Measurements from ENCODE around the gene LRRC27.

LRRC27 gene

DNA sequence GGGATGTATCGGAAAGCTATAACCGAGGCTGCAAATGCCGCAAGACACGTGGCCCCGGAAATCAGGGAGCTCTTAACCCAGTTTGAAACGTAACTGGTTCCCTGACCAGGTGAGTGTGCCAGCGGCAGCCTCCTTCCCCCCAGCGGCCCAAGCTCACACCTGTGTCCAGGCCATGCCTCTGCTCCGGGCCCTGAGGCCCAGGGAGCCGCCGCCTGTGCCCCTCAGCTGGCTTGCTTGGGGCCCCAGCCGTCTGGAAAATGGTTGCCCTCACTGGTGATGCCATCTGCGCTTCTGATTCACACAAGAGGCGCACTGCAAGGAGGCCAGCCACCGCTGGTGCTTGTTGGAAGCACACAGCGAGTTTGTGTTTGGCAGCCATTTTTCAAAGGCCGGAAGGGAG is 74.2 kb downstream of the LRRC27 start:
- no peak for ATAC-seq
- no peaks in the 10 kb centered on the region for H3K27me3 Mint-ChIP-seq
- peaks cover 25% of the 10 kb centered on the region for H3K4me1 Mint-ChIP-seq
- no peaks in the 10 kb centered on the region for H3K9me3 Mint-ChIP-seq
- H3K4me3 Mint-ChIP-seq, result no peak overlapping the region
- peak overlapping the region in 1 of 2 donors; percentile 83 for H3K27ac Mint-ChIP-seq
- no peak for DNase-seq

GRCh38 chr10:132406750-132407149 is 74.8 kb downstream of the LRRC27 start:
- ATAC-seq, result no peak
- H3K9me3 Mint-ChIP-seq, result no peaks in the 10 kb centered on the region
- no peak for DNase-seq
- H3K4me3 Mint-ChIP-seq, result no peak overlapping the region
- H3K27me3 Mint-ChIP-seq, result no peaks in the 10 kb centered on the region
- H3K4me1 Mint-ChIP-seq, result peaks cover 25% of the 10 kb centered on the region
- H3K27ac Mint-ChIP-seq, result no peak overlapping the region

- Mint-ChIP-seq H3K27me3 (no peaks in the 10 kb centered on the region), H3K4me1 (peaks cover 25% of the 10 kb centered on the region), H3K4me3 (peak overlapping the region; percentile 63 to 75), H3K9me3 (no peaks in the 10 kb centered on the region), H3K27ac (peak overlapping the region; percentile 93 to 94)
- DNase-seq (no peak), ATAC-seq (no peak)
Observed at GRCh38 chr10:132407243-132407746, 75.3 kb downstream of the LRRC27 start.

DNA sequence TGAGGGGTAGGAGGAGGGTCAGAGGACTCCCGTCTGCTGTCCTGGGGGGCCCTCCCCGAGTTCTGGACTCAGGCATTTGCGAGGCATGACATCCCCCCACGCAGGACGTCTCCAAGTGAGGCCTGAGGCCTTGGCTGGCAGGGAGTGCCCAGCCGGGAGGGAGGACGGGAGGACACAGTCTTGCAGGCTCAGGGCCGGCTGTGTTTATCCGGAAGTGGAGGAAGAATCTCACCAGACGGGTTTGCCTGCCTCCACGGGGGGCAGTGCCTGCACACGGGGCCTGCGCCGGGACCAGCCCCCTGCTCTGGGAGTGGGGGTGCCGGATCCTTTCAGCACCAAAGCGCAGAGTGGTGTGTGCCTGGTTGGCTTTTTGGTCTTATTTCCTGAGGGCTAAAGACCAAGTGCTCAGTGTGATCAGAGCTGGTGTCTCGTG is 75.9 kb downstream of the LRRC27 start:
- Mint-ChIP-seq H3K27me3 (no peaks in the 10 kb centered on the region), H3K4me1 (peaks cover 25% of the 10 kb centered on the region), H3K4me3 (peak overlapping the region; percentile 63 to 75), H3K9me3 (no peaks in the 10 kb centered on the region), H3K27ac (peak overlapping the region; percentile 93 to 94)
- DNase-seq, result no peak
- ATAC-seq, result peak; percentile 34

DNA sequence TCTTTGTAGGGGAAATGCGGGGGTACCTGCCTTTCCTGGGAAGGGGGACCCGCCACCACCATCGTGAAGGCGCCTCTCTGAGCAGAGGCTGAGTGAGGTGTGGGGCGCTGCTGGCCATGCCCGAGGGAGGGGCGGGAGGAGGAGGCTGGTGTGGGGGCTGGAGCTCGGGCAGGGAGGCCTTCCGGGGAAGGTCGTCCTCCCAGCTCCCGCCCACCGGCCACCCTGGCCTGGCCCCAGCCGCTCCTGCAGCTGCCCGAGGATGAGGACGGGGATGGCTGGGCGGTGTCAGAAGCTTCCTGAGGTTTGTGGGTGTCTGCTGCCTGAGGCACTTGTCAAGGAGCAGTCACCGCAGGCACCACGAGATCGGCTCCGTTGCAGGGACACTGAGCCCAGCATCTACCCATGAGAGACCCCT is 76.4 kb downstream of the LRRC27 start:
- Mint-ChIP-seq H3K27me3 (no peaks in the 10 kb centered on the region), H3K27ac (peak overlapping the region; percentile 93 to 94), H3K4me1 (peaks cover 25% of the 10 kb centered on the region), H3K9me3 (no peaks in the 10 kb centered on the region), H3K4me3 (peak overlapping the region; percentile 63 to 75)
- ATAC-seq (peak; percentile 36), DNase-seq (no peak)

DNA sequence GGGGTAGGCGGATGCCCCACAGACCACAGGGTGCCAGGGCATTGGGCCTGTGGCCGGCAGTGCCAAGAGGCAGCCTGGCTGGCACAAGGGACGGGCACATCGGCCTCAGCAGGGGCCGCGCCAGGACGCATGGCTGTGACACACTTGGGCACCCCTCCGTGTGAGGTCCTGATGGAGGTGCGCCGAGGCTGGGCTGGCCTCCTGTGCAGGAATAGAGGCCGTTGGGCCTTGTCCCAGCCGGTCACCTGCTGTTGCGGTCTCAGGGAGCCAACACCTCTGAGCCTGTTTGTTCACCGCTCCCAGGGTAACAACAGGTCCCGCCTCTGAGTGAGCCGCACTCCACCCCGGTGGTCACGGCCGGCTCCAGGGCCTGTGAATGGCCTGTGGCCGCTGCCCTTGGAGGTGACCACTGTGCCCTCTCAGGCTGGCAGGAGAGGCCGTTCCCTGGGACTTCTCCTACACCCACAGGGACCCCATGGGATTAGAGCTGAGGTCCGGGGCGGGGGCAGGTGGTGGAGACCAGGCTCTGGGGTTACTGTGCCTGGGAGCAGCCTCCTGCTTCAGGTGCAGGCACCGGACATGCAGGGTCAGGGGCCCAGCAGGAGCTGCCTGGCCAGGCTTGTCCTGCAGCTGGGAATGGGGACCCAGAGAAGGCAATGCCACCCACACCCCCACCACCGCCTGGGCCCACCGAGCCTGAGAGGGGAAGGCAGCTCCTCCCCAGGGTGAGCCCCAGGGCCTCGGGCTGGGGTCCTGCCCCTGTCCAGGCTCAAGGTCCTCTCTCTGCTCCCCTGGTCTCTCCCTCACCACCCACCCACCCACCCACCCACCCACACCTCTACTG is 77.1 kb downstream of the LRRC27 start:
- no peak for ATAC-seq
- H3K27me3 Mint-ChIP-seq, result no peaks in the 10 kb centered on the region
- H3K4me3 Mint-ChIP-seq, result peak overlapping the region in 1 of 2 donors; percentile 48
- DNase-seq, result no peak
- peak overlapping the region in 1 of 2 donors; percentile 82 for H3K27ac Mint-ChIP-seq
- peaks cover 25% of the 10 kb centered on the region for H3K4me1 Mint-ChIP-seq
- H3K9me3 Mint-ChIP-seq, result no peaks in the 10 kb centered on the region

GRCh38 chr10:132409667-132410028 is 77.7 kb downstream of the LRRC27 start:
- H3K27me3 Mint-ChIP-seq, result no peaks in the 10 kb centered on the region
- DNase-seq (no peak), ATAC-seq (no peak)
- H3K9me3 Mint-ChIP-seq, result no peaks in the 10 kb centered on the region
- H3K4me3 Mint-ChIP-seq, result no peak overlapping the region
- H3K4me1 Mint-ChIP-seq, result peaks cover 25% of the 10 kb centered on the region
- peak overlapping the region in 1 of 2 donors; percentile 83 for H3K27ac Mint-ChIP-seq

- H3K9me3 Mint-ChIP-seq, result no peaks in the 10 kb centered on the region
- no peak overlapping the region for H3K4me3 Mint-ChIP-seq
- H3K27ac Mint-ChIP-seq, result peak overlapping the region in 1 of 2 donors; percentile 83
Observed at GRCh38 chr10:132410056-132410778, 78.2 kb downstream of the LRRC27 start.

DNA sequence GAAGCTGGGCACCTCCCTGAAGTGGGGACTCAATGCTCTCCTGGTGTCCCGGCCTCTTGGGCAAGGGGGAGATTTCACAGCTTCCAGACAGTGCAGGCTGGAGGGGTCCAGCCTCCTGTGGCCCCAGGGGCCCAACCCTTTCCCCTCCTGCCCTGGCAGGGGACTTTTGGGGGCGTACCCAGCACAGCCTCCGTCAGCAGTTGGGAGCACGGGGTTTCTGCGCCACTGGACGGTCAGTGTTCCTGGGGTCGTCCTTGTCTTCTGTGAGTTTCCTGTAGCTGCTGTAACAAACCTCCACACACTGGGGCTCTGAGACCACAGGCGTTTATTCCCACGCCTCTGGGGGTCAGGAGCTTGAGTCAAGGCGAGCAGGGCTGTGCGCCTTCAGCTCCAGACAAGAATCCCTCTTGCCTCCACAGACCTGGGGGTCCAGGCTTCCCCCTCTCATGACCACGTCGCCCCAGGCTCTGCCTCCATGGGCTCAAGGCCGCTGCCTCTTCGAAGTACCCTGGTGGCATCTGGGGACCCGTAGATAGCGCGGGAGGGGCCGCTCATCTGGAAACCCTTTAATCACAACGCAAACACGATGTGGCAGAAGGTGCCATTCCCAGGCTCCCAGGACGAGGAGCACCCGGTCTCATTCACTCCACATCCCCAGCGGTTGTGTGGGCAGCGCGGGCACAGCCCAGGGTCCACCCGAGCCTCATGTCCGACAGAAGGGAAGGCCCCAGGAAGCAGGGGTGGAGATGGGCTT is 79.0 kb downstream of the LRRC27 start:
- Mint-ChIP-seq H3K27me3 (no peaks in the 10 kb centered on the region), H3K4me1 (peaks cover 25% of the 10 kb centered on the region), H3K4me3 (no peak overlapping the region), H3K27ac (no peak overlapping the region), H3K9me3 (no peaks in the 10 kb centered on the region)
- DNase-seq (no peak), ATAC-seq (no peak)

More at GRCh38 chr10:132410056-132410778, 78.2 kb downstream of the LRRC27 start:
- no peak for ATAC-seq
- DNase-seq, result no peak
- Mint-ChIP-seq H3K4me1 (peaks cover 25% of the 10 kb centered on the region), H3K27me3 (no peaks in the 10 kb centered on the region)

- no peaks in the 10 kb centered on the region for H3K9me3 Mint-ChIP-seq
- no peak for DNase-seq
- H3K4me1 Mint-ChIP-seq, result peaks cover 25% of the 10 kb centered on the region
- ATAC-seq, result no peak
- H3K27me3 Mint-ChIP-seq, result no peaks in the 10 kb centered on the region
- H3K27ac Mint-ChIP-seq, result peak overlapping the region in 1 of 2 donors; percentile 56
- H3K4me3 Mint-ChIP-seq, result no peak overlapping the region
Observed at GRCh38 chr10:132411561-132412253, 79.7 kb downstream of the LRRC27 start.

DNA sequence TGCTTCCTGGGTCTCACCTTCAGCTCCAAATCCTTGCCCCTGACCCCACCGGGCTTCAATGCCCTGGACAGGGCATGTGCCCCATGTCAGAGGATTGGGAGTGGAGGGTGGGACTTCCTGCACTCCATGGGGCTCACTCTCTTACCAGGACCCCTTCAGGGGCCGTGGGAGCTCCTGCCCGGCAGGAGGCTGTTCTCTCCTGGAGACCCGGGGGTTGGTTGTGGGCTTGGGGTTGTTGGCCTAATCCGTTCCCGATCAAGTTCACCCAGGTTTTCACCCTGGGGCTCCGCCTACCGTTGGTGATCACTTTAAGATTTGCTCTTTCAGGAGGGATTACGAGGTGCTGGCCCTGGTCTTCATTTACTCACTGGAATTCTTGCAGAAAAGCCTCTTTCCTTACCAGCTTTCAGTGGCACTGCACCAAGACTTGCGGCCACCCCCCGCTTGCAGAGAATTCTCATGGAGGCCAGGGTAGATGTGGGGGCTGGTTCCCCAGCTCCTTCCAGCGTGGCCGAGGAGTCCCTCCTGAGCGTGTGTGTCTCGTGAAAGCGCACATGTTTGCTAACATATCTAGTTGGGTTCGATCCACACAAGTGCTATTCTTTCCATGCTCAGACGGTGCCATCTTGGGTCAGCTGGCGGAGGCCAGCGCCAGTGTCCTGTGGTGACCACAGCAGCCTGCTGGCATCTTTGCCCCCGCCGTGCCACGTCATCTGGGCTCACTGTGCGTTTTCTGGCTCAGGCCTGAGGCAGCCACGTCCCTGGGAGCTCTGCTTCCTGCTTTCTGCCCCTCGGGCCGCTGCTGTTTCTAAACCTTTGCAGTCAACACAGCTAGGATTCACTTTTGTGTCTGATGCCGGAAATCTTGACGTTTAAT is 80.6 kb downstream of the LRRC27 start:
- H3K27me3 Mint-ChIP-seq, result no peaks in the 10 kb centered on the region
- DNase-seq (no peak), ATAC-seq (no peak)
- H3K27ac Mint-ChIP-seq, result no peak overlapping the region
- H3K4me1 Mint-ChIP-seq, result peaks cover 22% of the 10 kb centered on the region
- no peak overlapping the region for H3K4me3 Mint-ChIP-seq
- no peaks in the 10 kb centered on the region for H3K9me3 Mint-ChIP-seq

DNA sequence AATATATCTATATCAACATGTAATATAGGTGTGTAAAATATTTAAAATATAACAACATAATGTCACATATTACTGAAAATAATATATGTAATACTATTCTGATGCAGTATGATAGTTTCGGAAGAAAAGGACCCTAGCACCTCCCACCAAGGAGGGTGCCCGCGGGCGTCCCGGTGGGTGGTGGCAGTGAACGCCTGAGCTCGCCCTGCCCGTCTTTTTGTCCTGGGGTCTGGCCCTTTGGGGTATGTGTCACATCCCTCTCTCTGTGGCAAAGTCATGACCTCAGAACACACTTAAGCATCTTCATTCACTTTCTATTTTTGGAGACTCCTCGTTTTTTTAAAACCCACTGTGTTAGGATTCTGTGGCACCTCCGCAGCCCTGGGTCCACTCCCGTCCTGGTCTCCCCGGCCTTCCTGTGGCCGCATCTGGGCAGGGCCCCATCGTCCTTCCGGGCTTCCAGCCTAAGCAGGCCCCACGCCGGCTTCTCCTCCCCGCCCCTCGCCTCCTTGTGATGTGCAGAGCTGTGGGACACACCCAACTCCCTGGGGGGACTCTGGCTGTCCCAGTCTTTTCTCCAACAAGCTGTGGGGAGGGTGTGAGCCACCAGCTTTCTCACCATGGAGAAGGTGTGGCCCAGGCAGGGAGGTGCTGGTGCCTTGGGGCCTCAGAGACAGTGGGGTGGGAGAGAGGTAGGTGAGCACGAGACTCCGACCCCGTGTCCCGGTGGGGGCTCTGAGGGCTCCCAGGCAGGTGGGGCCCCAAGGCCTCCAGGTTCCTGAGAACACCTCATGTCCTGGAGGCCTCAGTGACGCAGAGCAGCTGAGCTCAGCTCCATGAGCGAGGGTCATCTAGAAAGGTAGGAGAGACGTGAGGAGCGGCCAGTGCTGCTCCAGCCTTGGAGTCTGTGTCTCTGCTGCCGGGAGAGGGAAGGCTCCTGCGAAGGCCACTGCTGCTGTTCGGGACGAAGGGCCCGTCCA is 81.5 kb downstream of the LRRC27 start:
- Mint-ChIP-seq H3K27me3 (no peaks in the 10 kb centered on the region), H3K9me3 (no peaks in the 10 kb centered on the region), H3K27ac (peak overlapping the region in 1 of 2 donors; percentile 31), H3K4me3 (no peak overlapping the region), H3K4me1 (peaks cover 13% of the 10 kb centered on the region)
- ATAC-seq (no peak), DNase-seq (no peak)

DNA sequence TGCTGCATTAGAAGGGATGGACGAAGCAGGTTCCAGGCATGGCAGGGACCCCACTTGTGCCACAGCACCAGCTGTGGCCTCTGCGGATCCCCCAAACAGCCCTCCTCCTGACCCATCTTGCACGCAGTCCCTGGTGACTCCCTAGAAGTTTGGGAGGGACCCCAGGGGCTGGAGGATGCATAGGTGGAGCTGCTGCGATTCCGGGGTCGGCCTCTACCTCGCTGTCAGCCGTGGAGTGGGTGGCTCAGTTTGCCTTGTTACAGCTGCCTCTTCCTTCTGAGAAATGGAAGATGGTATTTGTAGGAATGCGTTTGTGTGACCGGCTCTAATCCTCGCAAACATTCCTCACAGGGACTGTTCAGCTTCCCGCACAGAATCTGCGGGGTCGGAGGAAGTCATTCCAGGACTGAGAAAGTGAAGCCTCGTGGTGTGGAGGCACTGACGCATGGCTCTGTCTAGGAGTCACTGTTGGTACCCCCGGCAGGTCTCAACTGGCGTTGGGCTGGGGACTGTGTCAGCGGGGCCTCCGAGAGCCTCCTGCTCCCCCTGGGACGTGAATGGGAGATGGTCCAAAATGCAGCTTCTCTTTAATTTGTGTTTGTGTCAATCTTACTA is 82.5 kb downstream of the LRRC27 start:
- no peak for ATAC-seq
- no peaks in the 10 kb centered on the region for H3K27me3 Mint-ChIP-seq
- H3K4me1 Mint-ChIP-seq, result peaks cover 7% of the 10 kb centered on the region
- DNase-seq, result no peak
- no peaks in the 10 kb centered on the region for H3K9me3 Mint-ChIP-seq
- H3K4me3 Mint-ChIP-seq, result no peak overlapping the region
- H3K27ac Mint-ChIP-seq, result no peak overlapping the region
